Tibial artery (tissue), 4 donors: ENCODE measurements around the gene TMEM258.
A peak's percentile ranks its signal among the peaks of the same experiment; 100 is the strongest.

Experiments
- DNase-seq, 2 donors: peaks; one replicate each; pipeline ENCODE4 v3.0.0-alpha.2; 2019
- H3K27ac ChIP-seq, 2 donors: fragments of 200-600 bp; sonication (generic) in 1 of 2; 1 replicate in 1 of 2; 2 replicates in 1 of 2; pipeline ENCODE4 v1.5.1; 2018 to 2019; ENCODE audit warnings: mild to moderate bottlenecking in 1 of 2
- H3K27me3 ChIP-seq, 2 donors: fragments of 200-600 bp; sonication (generic) in 1 of 2; one replicate each; pipeline versions ENCODE4 v1.5.1 to v1.6.0; 2016 to 2019
- H3K36me3 ChIP-seq, 3 donors: fragments of 200-600 bp; sonication (generic) in 2 of 3; one replicate each; pipeline ENCODE4 v1.5.1; 2016 to 2019; ENCODE audit warnings: mild to moderate bottlenecking in 2 of 3
- H3K4me1 ChIP-seq, 4 donors: fragments of 200-600 bp; sonication (generic) in 2 of 4; 1 replicate in 3 of 4; 2 replicates in 1 of 4; pipeline ENCODE4 v1.5.1; 2016 to 2019
- H3K4me3 ChIP-seq, 2 donors: fragments of 200-600 bp; sonication (generic) in 1 of 2; 1 replicate in 1 of 2; 2 replicates in 1 of 2; pipeline ENCODE4 v1.5.1; 2018 to 2019; ENCODE audit warnings: mild to moderate bottlenecking in 2 of 2
- H3K9me3 ChIP-seq, 3 donors: fragments of 200-600 bp; sonication (generic) in 1 of 3; one replicate each; pipeline ENCODE4 v1.5.1; 2016 to 2019
- CTCF ChIP-seq, 2 experiments: fragments of 200-600 bp in 1 of 2; fragments of 450-650 bp in 1 of 2; IDR thresholded peaks; one replicate each; pipeline ENCODE4 v1.5.1; 2017 to 2019; ENCODE audit warnings: antibody characterized with exemption in 2 of 2, mild to moderate bottlenecking in 1 of 2, moderate library complexity in 1 of 2
- intact Hi-C: fragments of 100-400 bp; cut with DNase I; formaldehyde crosslinking; loops from one replicate; pipeline ENCODE4 v1.15.0; 2023; ENCODE audit warnings: low total_unique reads

Gene TMEM258

GRCh38 chr11:61756147-61756451 is 36.3 kb downstream of the TMEM258 start:
- H3K4me1 ChIP-seq, result peaks cover 0 to 10% (median 6%) of the 10 kb centered on the region in 4 donors
- H3K27me3 ChIP-seq, result peaks cover 0 to 32% of the 10 kb centered on the region in 2 donors
- no peak overlapping the region for H3K4me3 ChIP-seq
- intact Hi-C loops, result no loop called here
- no peak for TF ChIP-seq CTCF (IDR thresholded peaks at IDR 0.05)
- no peaks in the 10 kb centered on the region for H3K36me3 ChIP-seq
- no peak for DNase-seq
- no peaks in the 10 kb centered on the region for H3K9me3 ChIP-seq
- no peak overlapping the region for H3K27ac ChIP-seq

- intact Hi-C loops, result no loop called here
- Histone ChIP-seq H3K27me3 (peaks cover 0 to 35% of the 10 kb centered on the region in 2 donors), H3K9me3 (no peaks in the 10 kb centered on the region), H3K27ac (no peak overlapping the region), H3K4me1 (peaks cover 0 to 10% (median 6%) of the 10 kb centered on the region in 4 donors), H3K4me3 (no peak overlapping the region), H3K36me3 (no peaks in the 10 kb centered on the region)
- no peak for DNase-seq
- TF ChIP-seq CTCF (IDR thresholded peaks at IDR 0.05), result no peak
These were observed 37.6 kb downstream of the TMEM258 start for GRCh38 chr11:61754534-61755482.

- no peak overlapping the region for H3K4me3 ChIP-seq
- no peaks in the 10 kb centered on the region for H3K36me3 ChIP-seq
- peaks cover 0 to 39% of the 10 kb centered on the region in 2 donors for H3K27me3 ChIP-seq
- H3K27ac ChIP-seq, result no peak overlapping the region
- intact Hi-C loops, result no loop called here
- no peaks in the 10 kb centered on the region for H3K9me3 ChIP-seq
- TF ChIP-seq CTCF (IDR thresholded peaks at IDR 0.05), result no peak
- peaks cover 0 to 10% (median 6%) of the 10 kb centered on the region in 4 donors for H3K4me1 ChIP-seq
- no peak for DNase-seq
These were observed 38.7 kb downstream of the TMEM258 start for GRCh38 chr11:61753672-61754071.

- Histone ChIP-seq H3K36me3 (no peaks in the 10 kb centered on the region), H3K27me3 (peaks cover 0 to 39% of the 10 kb centered on the region in 2 donors), H3K27ac (no peak overlapping the region), H3K9me3 (no peaks in the 10 kb centered on the region), H3K4me1 (peaks cover 0 to 10% (median 6%) of the 10 kb centered on the region in 4 donors), H3K4me3 (peak overlapping the region; percentile 36 to 55)
- intact Hi-C loops, result no loop called here
- DNase-seq, result no peak
- TF ChIP-seq CTCF (IDR thresholded peaks at IDR 0.05), result no peak
These were observed 39.4 kb downstream of the TMEM258 start for GRCh38 chr11:61752925-61753521.

- peak; percentile 26 to 31 for TF ChIP-seq CTCF (IDR thresholded peaks at IDR 0.05)
- Histone ChIP-seq H3K9me3 (no peaks in the 10 kb centered on the region), H3K27ac (no peak within 1 kb of the TSS), H3K27me3 (peaks cover 0 to 34% of the 10 kb centered on the region in 2 donors), H3K4me1 (peaks cover 0 to 16% (median 6%) of the 10 kb centered on the region in 4 donors), H3K36me3 (no peaks in the 10 kb centered on the region), H3K4me3 (peak within 1 kb of the TSS; percentile 36 to 55)
- intact Hi-C loops, result no loop called here
- DNase-seq, result no peak
These were observed 40.1 kb downstream of the TMEM258 start, which contains the start of gene MYRF for GRCh38 chr11:61752117-61752924. Gene MYRF, plus strand, starts transcription at chr11:61752636. Its CDS starts 109 bp downstream, at chr11:61752745.
